Activated CD4-positive, alpha-beta T cell treated with anti-CD3 and anti-CD28 coated beads for 4 hours (primary cell): ENCODE results near the gene GABARAPL1.
A peak's percentile ranks its signal among the peaks of the same experiment; 100 is the strongest.
"Not testable (repeated sequence)": the region's sequence is repeated elsewhere in the genome, so short reads cannot be mapped to it uniquely, and the experiment has no call there.

Experiments used
- DNase-seq, 2 donors: peaks; one replicate each; pipeline ENCODE4 v3.0.0-alpha.2; 2020

GABARAPL1 gene

GRCh38 chr12:10212739-10213131 lies at the start of gene GABARAPL1:
Gene GABARAPL1 (plus strand): TSS chr12:10212877. CDS start chr12:10213130, 253 bp downstream.
- DNase-seq: peak; percentile 72 to 75

DNA sequence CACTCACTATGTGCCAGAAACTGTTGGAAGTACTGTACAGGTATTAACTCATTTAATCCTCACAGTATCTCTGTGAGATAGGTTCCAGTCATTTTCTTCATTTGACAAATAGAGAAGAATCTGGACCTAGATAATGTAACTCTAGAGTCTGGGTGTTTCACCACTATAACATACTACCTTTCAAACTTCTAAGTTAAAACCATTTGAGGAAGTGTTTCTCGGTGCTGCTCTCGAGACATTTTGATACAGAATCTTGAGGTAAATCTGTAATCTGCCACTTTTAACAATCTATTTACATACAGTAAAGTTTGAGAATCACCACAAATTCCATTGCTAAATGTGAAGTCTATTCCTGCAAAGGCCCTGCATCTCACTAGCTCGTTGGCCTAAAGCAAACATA lies 49.6 kb upstream of the GABARAPL1 start:
- DNase-seq: no peak

- DNase-seq: no peak
Observed at GRCh38 chr12:10165421-10165820, 47.3 kb upstream of the GABARAPL1 start.

- no peak for DNase-seq
Observed at GRCh38 chr12:10167599-10167998, 45.1 kb upstream of the GABARAPL1 start.

DNA sequence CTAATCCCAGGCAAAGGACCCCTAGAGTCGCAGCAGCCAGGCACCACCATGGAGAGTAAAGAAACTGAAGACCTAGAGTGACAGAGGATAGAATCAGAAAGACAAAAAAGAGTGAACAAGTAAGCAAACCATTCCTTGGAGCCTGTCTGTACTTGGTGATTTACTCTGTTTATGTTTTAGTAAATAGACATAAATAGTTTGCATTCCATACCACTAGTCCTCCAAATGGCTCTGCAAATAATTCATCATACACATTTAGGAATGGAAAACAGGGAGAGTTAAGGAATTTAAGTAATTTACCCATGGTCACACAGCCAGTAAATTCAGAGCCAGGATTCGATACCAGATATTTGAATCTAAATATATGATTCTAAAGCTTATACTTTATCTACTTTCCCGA lies 43.6 kb upstream of the GABARAPL1 start:
- no peak for DNase-seq

- DNase-seq: no peak
Observed at GRCh38 chr12:10170216-10170615, 42.5 kb upstream of the GABARAPL1 start.

DNA sequence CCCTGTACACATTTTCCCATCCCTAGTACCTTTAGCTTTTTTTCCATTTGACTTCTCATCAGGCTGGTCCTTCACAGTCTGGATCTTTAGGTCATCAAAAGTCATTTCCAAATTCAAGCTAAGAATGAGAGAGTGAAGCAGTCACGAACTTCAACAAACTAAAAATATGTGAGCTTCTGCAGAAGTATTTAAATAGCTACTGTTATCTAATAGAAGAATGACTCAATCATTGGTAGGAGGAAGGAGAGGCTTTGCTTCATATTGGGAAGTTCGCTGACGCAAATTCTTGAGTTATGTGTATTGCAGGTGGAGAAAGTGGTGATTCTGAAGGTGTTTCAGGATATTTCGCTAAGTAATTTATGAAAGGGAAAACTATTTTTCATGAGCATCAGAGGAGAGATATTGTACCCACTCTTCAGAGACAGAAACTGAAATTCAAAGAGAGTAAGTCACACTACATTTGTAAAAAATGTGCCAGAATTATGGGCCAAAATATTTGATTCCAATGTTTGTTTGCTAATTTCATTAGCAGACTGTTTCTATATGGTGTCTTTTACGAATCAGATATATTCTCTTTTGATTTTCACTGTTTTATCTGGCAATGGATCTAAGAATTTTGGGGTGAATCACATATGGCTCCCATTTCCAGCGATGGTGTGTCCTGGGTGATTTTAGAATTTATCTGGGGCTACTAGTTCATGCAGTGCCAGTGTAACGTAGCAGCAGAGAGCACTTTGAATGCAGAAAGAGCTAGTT lies 40.5 kb upstream of the GABARAPL1 start, which contains the start of gene OLR1:
OLR1 (minus strand) TSS at position 160 of the 756 bp plus-strand sequence; CDS start at position 105, 55 bp downstream.
- DNase-seq: no peak

DNA sequence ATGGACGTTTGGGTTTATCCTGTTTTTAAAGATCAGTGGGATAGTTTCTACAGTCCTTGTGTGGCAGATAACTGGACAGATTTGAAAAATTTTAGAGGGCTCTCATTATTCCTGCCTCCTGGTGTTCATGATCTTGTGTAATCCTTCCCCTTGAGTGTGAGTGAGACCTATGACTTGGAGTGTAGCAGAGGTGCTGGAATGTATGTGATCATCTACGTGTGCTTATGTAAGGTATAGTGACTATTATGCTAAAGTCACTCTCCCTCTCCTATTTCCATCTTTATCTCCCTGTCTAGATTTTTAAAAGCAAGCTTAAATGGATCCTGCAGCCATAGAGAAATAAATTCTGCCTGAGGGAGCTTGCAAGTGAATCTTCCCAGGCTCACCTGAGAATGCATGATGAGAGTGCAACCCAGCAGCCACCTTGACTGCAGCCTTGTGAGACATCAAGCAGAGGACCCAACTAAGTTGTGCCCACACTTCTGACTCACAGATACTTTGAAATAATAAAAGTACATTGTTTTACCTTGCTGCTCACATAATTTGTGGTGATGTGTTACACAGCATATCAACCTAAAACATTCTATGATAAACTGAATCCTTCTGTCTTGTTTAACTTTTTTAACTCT lies 37.6 kb upstream of the GABARAPL1 start:
- DNase-seq: no peak

DNA sequence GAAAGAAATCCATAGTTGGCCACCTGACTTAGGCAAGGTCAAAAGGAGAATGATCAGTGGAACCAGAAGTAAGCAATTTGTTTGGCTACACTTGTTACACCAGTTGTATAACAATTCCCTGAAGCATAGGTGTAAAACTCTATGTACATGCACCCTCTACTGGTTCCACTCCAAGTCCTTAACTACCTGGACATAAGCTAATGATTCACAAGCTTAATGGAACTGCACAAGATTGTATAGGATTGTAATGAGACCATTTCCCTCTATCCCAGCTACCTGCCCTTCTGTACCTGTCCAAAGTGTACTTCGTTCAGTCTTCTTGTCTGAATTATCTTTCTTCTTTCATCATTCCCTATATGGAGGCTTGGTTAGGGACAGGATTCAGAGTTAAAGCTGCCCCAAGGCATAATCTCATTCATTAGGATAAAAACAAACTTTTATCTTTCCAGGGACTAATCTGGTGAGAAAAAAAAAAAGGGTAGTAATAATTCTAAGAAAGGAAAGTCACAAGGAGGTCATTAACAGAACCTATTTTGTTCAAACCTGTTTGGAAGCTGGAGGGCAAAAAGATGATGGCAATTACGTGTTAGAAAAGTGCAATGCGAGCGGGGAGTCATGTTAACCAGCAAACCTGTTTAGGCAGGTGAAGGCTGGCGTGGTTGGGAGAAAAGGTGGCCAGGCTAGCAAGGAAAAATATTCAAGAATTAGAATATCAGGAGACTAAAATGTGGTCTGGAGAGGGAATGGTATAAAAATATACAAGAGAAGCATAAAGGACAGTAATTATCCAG lies 36.6 kb upstream of the GABARAPL1 start:
- no peak for DNase-seq

DNA sequence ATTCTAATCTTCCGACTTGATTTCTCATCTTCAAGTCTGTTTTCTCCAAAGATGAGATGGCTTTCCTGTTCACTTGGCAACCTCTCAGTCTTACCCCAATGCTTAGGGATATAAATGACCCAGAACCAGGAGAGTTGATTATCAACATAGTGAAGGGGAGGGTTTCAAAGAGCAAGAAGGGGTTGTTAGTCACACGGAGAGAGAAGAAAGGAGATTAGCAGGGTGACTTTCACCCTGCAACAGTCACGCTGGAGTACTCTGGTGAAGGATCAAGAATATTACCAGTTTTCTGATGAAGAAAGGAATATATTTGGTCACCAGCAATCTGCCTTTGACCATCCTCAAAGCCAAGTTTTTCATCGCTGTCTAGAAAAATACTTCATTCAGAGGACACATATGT lies 33.9 kb upstream of the GABARAPL1 start, which contains the start of gene TMEM52B:
TMEM52B (plus strand) TSS at position 212 of the 400 bp plus-strand sequence. CDS start 543 bp downstream, outside the sequence.
- no peak for DNase-seq

DNA sequence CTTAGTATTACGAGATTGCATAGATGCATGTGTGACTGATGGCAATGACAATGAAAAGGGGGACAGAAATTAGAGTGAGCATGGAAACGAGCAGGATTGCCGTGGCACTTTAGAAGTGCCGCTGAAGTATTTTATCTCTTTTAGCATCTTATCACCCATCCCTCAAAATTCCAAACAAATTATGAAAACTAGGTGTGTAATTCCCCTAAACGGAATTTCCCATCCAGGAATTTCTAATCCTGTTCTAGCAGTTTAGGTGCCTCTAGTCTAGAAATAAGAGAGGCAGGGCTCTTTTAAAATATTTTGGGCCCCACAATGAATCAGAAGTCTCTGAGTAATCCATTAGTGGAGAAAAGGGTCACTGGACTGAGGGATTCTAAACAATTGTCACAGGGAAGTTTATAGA lies 32.9 kb upstream of the GABARAPL1 start:
- no peak for DNase-seq

- no peak for DNase-seq
Observed at GRCh38 chr12:10182354-10183049, 30.2 kb upstream of the GABARAPL1 start.

DNA sequence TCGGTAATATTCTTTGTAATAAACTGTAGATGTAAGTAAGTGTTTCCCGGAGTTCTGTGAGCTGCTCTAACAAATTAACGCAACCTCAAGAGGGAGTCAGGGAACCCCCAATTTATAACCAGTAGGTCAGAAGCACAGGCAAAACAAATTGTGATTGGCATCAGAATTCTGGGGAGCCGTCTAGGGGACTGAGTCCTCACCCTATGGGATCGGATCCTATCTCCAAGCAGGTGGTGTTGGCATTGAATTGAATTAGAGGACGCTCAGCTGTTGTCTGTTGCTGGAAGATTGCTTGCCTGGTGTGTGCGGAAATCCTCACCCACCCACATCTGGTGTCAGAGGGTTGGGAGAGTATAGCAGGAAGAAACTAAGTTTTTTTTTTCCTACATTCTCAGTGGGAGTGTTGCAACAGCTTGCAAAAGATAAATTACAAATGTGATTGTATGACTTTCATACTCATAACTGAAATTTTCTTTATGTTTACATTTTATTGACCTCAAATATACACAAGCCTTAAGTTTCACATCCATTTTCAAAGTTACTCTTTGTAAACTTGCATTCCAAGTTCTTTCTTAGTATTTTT lies 28.3 kb upstream of the GABARAPL1 start:
- no peak for DNase-seq

- DNase-seq: no peak
Observed at GRCh38 chr12:10186299-10186698, 26.4 kb upstream of the GABARAPL1 start.

DNA sequence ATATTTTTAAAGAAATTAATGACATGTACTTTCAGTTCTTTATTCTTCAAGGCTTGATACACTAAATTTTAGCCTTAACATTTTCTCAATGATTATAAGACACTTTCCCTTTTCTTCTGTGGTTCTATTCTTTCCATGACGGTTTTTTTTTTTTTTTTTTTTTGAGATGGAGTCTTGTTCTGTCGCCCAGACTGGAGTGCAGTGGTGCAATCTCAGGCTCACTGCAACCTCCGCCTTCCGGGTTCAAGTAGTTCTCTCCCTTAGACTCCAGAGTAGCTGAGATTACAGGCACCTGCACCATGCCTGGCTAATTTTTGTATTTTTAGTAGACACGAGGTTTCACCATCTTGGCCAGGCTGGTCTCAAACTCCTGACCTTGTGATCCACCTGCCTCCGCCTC lies 25.7 kb upstream of the GABARAPL1 start:
- not testable (repeated sequence) for DNase-seq

DNA sequence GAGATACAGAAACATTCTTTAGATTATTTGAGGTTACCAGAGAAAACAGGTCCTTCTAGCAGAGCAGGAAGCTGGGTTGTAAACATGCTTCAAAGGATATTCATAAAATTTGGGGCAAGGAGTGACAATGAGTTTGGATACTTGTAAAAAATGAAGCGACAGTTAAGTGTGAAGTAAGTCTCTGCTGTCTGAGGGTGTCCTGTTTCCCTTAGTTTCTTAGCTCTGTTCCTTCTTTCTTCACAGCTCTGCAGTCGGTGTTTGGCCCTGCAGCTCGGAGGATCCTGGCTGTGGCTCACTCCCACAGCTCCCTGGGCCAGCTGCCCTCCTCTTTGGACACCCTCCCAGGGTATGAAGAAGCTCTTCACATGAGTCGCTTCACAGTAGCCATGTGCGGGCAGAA lies 23.0 kb upstream of the GABARAPL1 start:
- no peak for DNase-seq

GRCh38 chr12:10190558-10191388 lies 21.9 kb upstream of the GABARAPL1 start:
- DNase-seq: peak; percentile 36 to 46

DNA sequence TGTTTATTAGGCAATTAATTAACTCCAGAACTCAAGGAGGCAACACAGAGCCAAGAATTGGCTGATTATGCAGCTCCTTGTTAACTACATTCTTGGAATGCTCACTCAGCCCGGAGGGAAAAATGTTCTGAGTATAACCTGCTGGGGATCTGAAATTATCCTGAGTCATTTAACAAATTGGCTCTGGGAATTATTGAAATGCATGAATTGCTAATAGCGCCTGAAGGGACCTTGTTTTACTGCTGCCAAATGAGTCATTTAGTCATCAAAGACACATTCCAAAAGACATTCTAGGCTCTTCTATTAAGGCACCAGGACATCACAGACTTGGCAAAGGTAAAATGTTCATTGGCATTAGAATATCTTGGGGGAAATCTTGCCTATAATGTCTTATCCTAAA lies 20.8 kb upstream of the GABARAPL1 start:
- no peak for DNase-seq

DNA sequence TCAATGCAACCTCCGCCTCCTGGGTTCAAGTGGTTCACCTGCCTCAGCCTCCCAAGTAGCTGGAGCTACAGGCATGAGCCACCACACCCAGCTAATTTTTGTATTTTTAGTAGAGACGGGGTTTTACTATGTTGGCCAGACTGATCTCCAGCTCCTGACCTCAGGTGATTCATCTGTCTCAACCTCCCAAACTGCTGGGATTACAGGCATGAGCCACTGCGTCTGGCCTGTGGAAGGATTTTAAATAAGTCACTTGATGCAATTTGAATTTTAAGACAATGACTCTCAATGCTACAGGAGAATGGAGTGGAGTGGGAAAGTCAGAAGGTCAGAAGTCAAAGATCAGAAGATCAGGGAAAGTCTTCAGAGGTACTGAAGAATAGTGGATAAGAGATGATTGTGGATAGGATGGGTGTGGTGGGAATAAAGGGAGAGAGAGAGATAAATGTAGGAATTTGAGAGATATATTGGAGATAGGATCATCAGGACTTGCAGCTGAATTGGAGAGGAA lies 18.5 kb upstream of the GABARAPL1 start:
- no peak for DNase-seq

- DNase-seq: no peak
Observed at GRCh38 chr12:10196210-10196609, 16.5 kb upstream of the GABARAPL1 start.

DNA sequence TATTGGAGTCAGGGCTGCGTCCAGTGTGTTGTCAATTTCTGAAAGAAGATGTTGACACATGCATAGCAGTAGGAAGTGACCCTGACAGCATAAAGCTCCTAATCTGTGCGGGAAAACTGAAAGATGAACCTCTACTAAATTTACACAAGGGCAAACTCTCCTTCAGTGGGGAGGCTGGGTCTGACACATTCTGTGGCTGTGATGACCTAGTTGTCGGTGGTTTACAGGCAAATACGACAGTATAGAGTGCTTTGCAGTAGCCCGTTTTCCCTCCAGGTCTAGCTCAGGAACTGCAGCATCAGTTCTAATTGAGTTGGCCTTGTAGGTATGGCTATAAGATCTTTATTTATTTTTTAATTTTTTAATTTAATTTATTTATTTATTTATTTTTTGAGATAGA lies 14.8 kb upstream of the GABARAPL1 start:
- no peak for DNase-seq
